Left ventricle myocardium inferior (tissue), 1 donor: Measurements from ENCODE around the gene KBTBD12. TPM values are rescaled to one million over a fixed set of nuclear protein-coding genes. Genes with fewer than 3 reads are reported as not detected.
"Not testable (repeated sequence)": the region's sequence is repeated elsewhere in the genome, so short reads cannot be mapped to it uniquely, and the experiment has no call there.

Source experiments
- DNase-seq: peaks from one replicate; pipeline ENCODE4 v3.0.0-alpha.2; 2020
- H3K27ac ChIP-seq: fragments of 200-600 bp; replicated peaks from 2 replicates; pipeline ENCODE4 v1.8.0; 2021
- H3K27me3 ChIP-seq: fragments of 200-600 bp; 2 replicates; pipeline ENCODE4 v1.8.0; 2021; ENCODE audit warnings: low read depth
- H3K36me3 ChIP-seq: fragments of 200-600 bp; 2 replicates; pipeline ENCODE4 v1.8.0; 2021
- H3K4me1 ChIP-seq: fragments of 200-600 bp; 2 replicates; pipeline ENCODE4 v1.8.0; 2021
- H3K4me3 ChIP-seq: fragments of 200-600 bp; 2 replicates; pipeline ENCODE4 v1.8.0; 2021; ENCODE audit warnings: mild to moderate bottlenecking, moderate library complexity
- H3K9me3 ChIP-seq: fragments of 200-600 bp; replicated peaks from 2 replicates; pipeline ENCODE4 v1.8.0; 2021
- CTCF ChIP-seq: fragments of 200-600 bp; IDR thresholded peaks from 2 replicates; pipeline ENCODE4 v1.8.0; 2021; ENCODE audit warnings: antibody characterized with exemption, mild to moderate bottlenecking, borderline replicate concordance
- intact Hi-C: fragments of 100-400 bp; cut with micrococcal nuclease; formaldehyde crosslinking; loops from one replicate; pipeline ENCODE4 v1.11.0; 2022
- total RNA-seq: library from RNA; stranded (reverse); fragmentation: NEBNext Ultra II Directional; extraction: Animal tissue kit (Norgen Biotek cat#: 25700); gene quantifications from one replicate; pipeline ENCODE4 v1.2.1, GENCODE V29; 2021
- donor health status: DM: no; HTN: yes; CAD: no; lungs with severe emphysema.

The KBTBD12 gene
- total RNA-seq, 1 donor from 2014 or later: 41.8 TPM

- no peak for DNase-seq
- Histone ChIP-seq H3K36me3 (no peaks in the 10 kb centered on the region), H3K27me3 (no peaks in the 10 kb centered on the region), H3K27ac (no peak overlapping the region), H3K4me3 (no peak overlapping the region), H3K9me3 (peaks cover 16% of the 10 kb centered on the region), H3K4me1 (no peaks in the 10 kb centered on the region)
- intact Hi-C loops: no loop called here
- no peak for TF ChIP-seq CTCF
Observed at GRCh38 chr3:127888156-127888555, 26.9 kb upstream of the KBTBD12 start.

GRCh38 chr3:127888564-127889107 lies 26.4 kb upstream of the KBTBD12 start:
- TF ChIP-seq CTCF: no peak
- peak; percentile 26 for DNase-seq
- Histone ChIP-seq H3K9me3 (peaks cover 16% of the 10 kb centered on the region), H3K4me3 (no peak overlapping the region), H3K27me3 (no peaks in the 10 kb centered on the region), H3K27ac (no peak overlapping the region), H3K36me3 (no peaks in the 10 kb centered on the region), H3K4me1 (no peaks in the 10 kb centered on the region)
- intact Hi-C loops: no loop called here

- H3K27ac ChIP-seq: no peak overlapping the region
- intact Hi-C loops: no loop called here
- H3K27me3 ChIP-seq: no peaks in the 10 kb centered on the region
- H3K4me1 ChIP-seq: no peaks in the 10 kb centered on the region
- peaks cover 16% of the 10 kb centered on the region for H3K9me3 ChIP-seq
- no peak for TF ChIP-seq CTCF
- no peaks in the 10 kb centered on the region for H3K36me3 ChIP-seq
- DNase-seq: no peak
- no peak overlapping the region for H3K4me3 ChIP-seq
Observed at GRCh38 chr3:127889461-127889863, 25.6 kb upstream of the KBTBD12 start.

GRCh38 chr3:127889976-127890650 lies 24.9 kb upstream of the KBTBD12 start:
- no peaks in the 10 kb centered on the region for H3K36me3 ChIP-seq
- H3K27me3 ChIP-seq: no peaks in the 10 kb centered on the region
- H3K9me3 ChIP-seq: peaks cover 16% of the 10 kb centered on the region
- no peak overlapping the region for H3K4me3 ChIP-seq
- H3K27ac ChIP-seq: no peak overlapping the region
- no peaks in the 10 kb centered on the region for H3K4me1 ChIP-seq
- no peak for DNase-seq
- TF ChIP-seq CTCF: no peak
- intact Hi-C loops: no loop called here

- H3K4me1 ChIP-seq, H3K27me3 ChIP-seq, H3K36me3 ChIP-seq, H3K4me3 ChIP-seq, H3K27ac ChIP-seq, DNase-seq, intact Hi-C loops: not testable (repeated sequence)
- H3K9me3 ChIP-seq: peaks cover 16% of the 10 kb centered on the region
Observed at GRCh38 chr3:127890651-127891290, 24.3 kb upstream of the KBTBD12 start.

GRCh38 chr3:127894481-127894880 lies 20.6 kb upstream of the KBTBD12 start:
- no peak for TF ChIP-seq CTCF
- intact Hi-C loops: no loop called here
- H3K27me3 ChIP-seq: no peaks in the 10 kb centered on the region

More at GRCh38 chr3:127894481-127894880, 20.6 kb upstream of the KBTBD12 start:
- Histone ChIP-seq H3K36me3 (no peaks in the 10 kb centered on the region), H3K27ac (no peak overlapping the region), H3K4me1 (no peaks in the 10 kb centered on the region), H3K4me3 (no peak overlapping the region), H3K9me3 (peaks cover 16% of the 10 kb centered on the region)
- DNase-seq: no peak
